Measurements from ENCODE around the gene CCDC88C.

CCDC88C gene

DNA sequence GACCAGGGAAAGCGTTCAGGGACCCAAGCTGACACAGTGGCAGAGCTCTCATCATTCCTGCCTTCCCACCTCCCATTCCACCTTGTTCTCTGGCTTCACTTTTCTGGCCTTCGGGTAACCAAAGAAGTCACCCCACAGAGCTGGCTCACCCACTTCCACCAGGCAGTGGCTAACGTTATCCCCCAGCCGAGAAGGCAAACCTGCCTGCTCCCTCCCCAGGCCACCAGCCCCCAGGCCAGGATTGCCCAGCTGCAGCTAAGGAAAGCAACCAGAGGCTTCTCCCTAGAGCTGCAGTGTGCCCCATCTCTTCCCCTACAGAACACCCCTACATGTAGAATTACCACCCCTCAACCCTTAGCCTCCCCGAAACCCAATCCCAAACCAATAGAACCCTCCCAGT is 22.2 kb downstream of the CCDC88C start:
- peak overlapping the region; percentile 15 for H3K4me3 ChIP-seq (ENCODE audit: low read length)
- no peaks in the 10 kb centered on the region for H3K9me3 ChIP-seq (ENCODE audit: control insufficient read depth, low read depth, low read length)
- no peaks in the 10 kb centered on the region for H3K27me3 ChIP-seq (ENCODE audit: control insufficient read depth, insufficient read depth, low read length)
- H3K36me3 ChIP-seq (ENCODE audit: control insufficient read depth, low read depth, low read length), result no peaks in the 10 kb centered on the region
- no peak overlapping the region for H3K27ac ChIP-seq (ENCODE audit: low read length)
- H3K9ac ChIP-seq (ENCODE audit: low read length), result peak overlapping the region; percentile 4
- H3K4me1 ChIP-seq (ENCODE audit: control insufficient read depth, low read depth, low read length), result peaks cover 67% of the 10 kb centered on the region

DNA sequence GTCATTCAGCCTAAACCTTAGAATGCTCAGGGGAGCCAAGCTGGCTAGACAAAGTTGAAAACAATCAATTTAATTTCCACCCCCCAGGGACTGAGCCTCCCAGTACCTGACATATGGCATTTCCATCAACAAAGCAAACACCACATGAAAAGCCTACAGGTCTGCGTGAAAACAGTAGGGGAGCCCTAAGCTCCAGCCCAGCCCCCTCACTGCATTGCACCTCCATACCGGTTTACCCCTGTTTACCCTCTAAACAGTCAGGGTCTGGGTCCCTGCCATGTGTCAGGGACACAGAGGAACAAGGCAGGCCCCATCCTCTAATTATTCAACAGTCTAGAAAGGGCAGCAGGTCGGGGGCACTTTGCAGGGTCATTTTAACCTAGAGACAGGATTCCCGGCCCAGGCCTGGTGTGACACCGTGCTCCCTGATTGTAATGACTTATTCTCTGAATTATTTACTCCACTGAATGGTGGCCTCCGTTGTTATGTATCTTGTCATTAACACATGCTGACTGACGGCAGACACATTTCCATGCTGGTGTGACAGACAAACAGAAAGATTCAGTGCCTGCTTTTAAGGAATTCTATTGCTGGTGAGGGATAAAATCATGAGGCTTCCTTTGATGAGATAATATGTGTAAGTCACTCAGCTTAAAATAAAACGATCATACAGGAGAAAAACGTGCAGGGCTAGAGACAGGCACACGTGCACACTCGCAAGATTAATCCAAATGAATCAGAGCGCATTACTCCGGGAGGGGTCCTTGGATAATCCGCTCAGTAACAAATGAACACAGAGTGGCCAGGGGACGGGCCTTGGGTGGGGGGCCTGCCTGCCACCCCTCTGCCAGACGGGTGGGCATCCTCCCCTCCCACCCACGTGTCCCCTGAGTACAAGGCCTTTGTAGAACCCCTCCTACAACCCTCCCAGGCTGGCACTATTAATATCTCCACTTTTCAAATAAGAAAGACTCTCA is 23.2 kb downstream of the CCDC88C start:
- Histone ChIP-seq H3K4me1 (ENCODE audit: control insufficient read depth, low read depth, low read length) (peaks cover 63% of the 10 kb centered on the region), H3K27ac (ENCODE audit: low read length) (no peak overlapping the region), H3K4me3 (ENCODE audit: low read length) (no peak overlapping the region), H3K27me3 (ENCODE audit: control insufficient read depth, insufficient read depth, low read length) (no peaks in the 10 kb centered on the region), H3K36me3 (ENCODE audit: control insufficient read depth, low read depth, low read length) (no peaks in the 10 kb centered on the region), H3K9me3 (ENCODE audit: control insufficient read depth, low read depth, low read length) (no peaks in the 10 kb centered on the region), H3K9ac (ENCODE audit: low read length) (no peak overlapping the region)

DNA sequence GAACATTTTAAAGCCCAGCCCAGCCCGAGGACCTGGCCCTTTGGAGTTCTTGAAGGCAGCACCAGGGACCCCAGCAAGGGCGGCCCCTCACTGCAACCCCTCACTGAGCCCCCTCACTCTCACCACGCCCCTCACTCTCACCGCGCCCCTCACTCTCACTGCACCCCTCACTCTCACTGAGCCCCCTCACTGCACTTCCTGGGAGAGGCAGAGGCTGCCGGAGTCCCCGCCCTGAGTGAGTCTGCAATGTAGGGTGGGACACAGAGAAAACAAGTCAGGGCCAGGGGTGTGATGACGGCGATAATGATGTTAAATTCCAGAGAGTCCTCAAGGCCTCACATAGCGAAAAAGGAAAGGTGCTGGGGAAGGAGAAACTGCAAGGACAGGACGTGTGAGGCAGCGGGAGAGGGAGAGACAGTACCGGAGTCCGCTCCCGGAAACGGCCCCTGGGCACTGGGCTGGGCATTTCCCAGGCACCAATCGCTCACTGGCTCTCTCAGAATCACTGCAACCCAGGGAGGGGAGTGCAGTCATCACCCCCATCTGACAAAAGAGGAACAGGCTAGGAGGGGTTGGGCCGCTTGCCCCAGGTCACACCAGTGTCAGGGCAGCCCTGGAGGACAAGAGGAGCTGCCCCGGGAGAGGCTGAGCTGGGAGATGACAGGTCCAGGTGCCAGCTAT is 24.9 kb downstream of the CCDC88C start:
- H3K4me1 ChIP-seq (ENCODE audit: control insufficient read depth, low read depth, low read length), result peaks cover 65% of the 10 kb centered on the region
- H3K36me3 ChIP-seq (ENCODE audit: control insufficient read depth, low read depth, low read length), result no peaks in the 10 kb centered on the region
- H3K9ac ChIP-seq (ENCODE audit: low read length), result no peak overlapping the region
- H3K4me3 ChIP-seq (ENCODE audit: low read length), result no peak overlapping the region
- H3K27ac ChIP-seq (ENCODE audit: low read length), result no peak overlapping the region
- H3K27me3 ChIP-seq (ENCODE audit: control insufficient read depth, insufficient read depth, low read length), result no peaks in the 10 kb centered on the region
- H3K9me3 ChIP-seq (ENCODE audit: control insufficient read depth, low read depth, low read length), result no peaks in the 10 kb centered on the region

DNA sequence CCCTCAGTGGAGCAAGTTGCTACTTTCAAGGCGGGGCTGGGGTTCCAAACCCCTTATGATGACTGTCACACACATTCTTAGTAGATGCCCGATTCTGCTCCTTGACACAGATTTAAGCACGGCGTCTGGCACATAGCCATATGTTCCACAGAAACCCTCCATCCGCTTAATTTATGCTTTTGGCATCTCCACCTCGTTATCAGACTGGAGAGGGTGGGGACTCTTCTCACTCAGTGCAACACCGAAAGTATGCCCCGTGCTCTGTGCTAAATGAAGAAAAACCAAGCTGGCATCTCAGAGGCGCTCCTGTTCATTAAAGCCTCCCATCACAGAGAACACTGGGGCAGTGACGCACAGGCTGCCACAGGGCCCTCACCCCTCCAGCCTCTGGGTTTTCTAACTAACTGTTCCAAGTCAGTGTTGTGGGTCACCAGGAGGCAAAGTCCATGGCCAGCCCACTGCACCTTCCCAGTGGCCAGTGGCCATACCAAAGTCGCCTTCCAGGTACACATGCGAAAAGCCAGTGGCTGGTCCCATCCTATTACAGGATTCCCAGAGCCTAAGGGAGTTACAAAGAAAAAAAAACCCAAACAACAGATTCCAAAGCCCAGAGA is 27.3 kb downstream of the CCDC88C start:
- no peaks in the 10 kb centered on the region for H3K9me3 ChIP-seq (ENCODE audit: control insufficient read depth, low read depth, low read length)
- peaks cover 47% of the 10 kb centered on the region for H3K4me1 ChIP-seq (ENCODE audit: control insufficient read depth, low read depth, low read length)
- H3K4me3 ChIP-seq (ENCODE audit: low read length), result no peak overlapping the region
- H3K27ac ChIP-seq (ENCODE audit: low read length), result no peak overlapping the region
- H3K27me3 ChIP-seq (ENCODE audit: control insufficient read depth, insufficient read depth, low read length), result no peaks in the 10 kb centered on the region
- H3K9ac ChIP-seq (ENCODE audit: low read length), result no peak overlapping the region
- H3K36me3 ChIP-seq (ENCODE audit: control insufficient read depth, low read depth, low read length), result no peaks in the 10 kb centered on the region

DNA sequence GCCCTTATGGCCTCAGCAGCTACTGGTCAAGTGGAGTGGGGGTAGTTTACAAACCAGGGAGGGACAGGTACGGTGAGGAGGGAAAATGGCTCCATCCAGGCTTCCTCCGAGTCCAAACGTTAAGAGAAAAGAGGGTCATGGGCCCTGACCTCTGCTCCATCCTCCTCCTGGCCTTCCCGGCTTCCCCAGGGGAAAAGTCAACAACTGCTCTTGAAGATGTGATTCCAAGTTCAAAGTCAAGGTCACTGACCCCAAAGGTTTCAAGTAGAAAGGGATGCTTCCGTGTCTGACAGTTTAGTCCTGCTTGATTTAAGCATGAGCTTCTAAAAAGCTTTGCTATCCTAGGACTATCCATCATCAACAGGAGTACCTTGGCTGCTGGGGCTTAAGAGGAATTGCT is 28.5 kb downstream of the CCDC88C start:
- Histone ChIP-seq H3K9me3 (ENCODE audit: control insufficient read depth, low read depth, low read length) (no peaks in the 10 kb centered on the region), H3K27me3 (ENCODE audit: control insufficient read depth, insufficient read depth, low read length) (no peaks in the 10 kb centered on the region), H3K9ac (ENCODE audit: low read length) (no peak overlapping the region), H3K27ac (ENCODE audit: low read length) (no peak overlapping the region), H3K36me3 (ENCODE audit: control insufficient read depth, low read depth, low read length) (no peaks in the 10 kb centered on the region), H3K4me3 (ENCODE audit: low read length) (no peak overlapping the region), H3K4me1 (ENCODE audit: control insufficient read depth, low read depth, low read length) (peaks cover 35% of the 10 kb centered on the region)

DNA sequence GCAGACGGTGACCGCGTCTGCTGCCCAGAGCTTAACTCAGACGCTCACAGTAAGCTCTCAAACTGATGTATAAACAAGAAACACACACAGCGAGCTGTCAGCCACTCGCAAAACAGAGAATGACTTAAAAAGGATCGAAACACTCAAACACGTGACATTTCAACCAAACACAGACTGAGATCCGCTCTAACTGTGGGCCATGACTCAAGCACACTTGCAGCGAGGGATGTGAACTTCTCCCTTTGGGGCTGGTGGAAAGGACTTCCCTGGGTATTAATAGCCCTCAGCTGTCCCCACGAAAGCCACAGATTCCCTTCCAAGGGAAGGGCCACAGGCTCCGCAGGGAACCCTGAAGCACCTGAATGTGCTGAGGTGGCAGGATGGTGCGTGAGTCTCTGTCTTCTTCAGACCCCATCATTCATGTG is 29.1 kb downstream of the CCDC88C start:
- no peaks in the 10 kb centered on the region for H3K36me3 ChIP-seq (ENCODE audit: control insufficient read depth, low read depth, low read length)
- H3K27me3 ChIP-seq (ENCODE audit: control insufficient read depth, insufficient read depth, low read length), result no peaks in the 10 kb centered on the region
- H3K9me3 ChIP-seq (ENCODE audit: control insufficient read depth, low read depth, low read length), result no peaks in the 10 kb centered on the region
- no peak overlapping the region for H3K4me3 ChIP-seq (ENCODE audit: low read length)
- no peak overlapping the region for H3K9ac ChIP-seq (ENCODE audit: low read length)
- no peak overlapping the region for H3K27ac ChIP-seq (ENCODE audit: low read length)
- H3K4me1 ChIP-seq (ENCODE audit: control insufficient read depth, low read depth, low read length), result peaks cover 34% of the 10 kb centered on the region

DNA sequence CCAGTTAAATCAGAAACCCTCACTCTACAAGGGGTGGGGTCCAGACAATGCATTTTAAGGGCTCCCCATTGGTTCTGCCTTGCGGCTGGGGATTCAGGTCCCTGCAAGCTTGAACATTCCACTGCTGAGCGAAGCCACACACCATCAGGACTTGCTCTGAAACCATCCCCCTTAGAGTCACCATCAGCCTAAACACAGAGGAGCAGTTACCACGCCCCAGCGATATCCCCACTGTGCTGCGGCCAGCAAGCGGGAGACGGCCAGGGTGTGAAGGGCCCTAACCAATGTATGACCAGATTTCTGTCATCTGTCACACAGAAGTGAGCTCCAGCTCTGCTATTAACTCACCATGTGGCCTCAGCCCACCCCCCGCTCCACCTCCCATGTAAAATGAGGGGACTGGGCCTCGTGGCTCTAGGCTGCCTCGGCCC is 29.7 kb downstream of the CCDC88C start:
- Histone ChIP-seq H3K27ac (ENCODE audit: low read length) (no peak overlapping the region), H3K4me3 (ENCODE audit: low read length) (no peak overlapping the region), H3K9ac (ENCODE audit: low read length) (no peak overlapping the region), H3K36me3 (ENCODE audit: control insufficient read depth, low read depth, low read length) (no peaks in the 10 kb centered on the region), H3K9me3 (ENCODE audit: control insufficient read depth, low read depth, low read length) (no peaks in the 10 kb centered on the region), H3K27me3 (ENCODE audit: control insufficient read depth, insufficient read depth, low read length) (no peaks in the 10 kb centered on the region), H3K4me1 (ENCODE audit: control insufficient read depth, low read depth, low read length) (peaks cover 34% of the 10 kb centered on the region)

DNA sequence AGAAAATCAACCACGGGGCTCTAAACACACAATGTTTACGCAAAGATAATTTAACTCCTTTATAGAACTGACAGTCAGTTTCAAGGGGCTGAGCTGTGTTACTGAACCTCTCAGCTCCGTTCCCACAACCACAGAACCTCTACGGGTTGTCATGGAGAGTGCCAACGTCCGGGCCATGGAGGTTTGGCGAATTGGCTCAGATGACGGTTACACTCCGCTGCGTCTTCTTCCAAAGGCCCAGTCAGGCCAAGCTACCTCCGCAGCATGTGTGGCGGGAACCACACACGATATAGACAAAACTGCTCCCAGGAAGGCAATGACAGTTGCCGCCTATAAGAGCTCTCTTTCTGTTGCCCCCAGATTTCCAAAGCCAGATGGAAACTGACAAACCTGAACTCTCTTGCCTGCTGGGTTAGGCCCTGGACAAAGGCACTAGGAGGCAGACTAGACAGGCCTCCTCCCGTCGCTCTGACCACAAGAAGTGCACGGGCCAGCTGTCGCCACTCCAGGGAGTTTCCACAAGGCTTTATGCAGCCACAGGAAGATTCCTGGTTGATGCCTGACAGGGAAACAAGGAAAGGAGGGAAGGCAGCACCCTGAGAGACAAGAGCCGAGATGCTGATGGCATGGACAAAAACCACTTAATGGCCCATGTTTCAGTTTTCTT is 30.3 kb downstream of the CCDC88C start:
- no peaks in the 10 kb centered on the region for H3K27me3 ChIP-seq (ENCODE audit: control insufficient read depth, insufficient read depth, low read length)
- H3K36me3 ChIP-seq (ENCODE audit: control insufficient read depth, low read depth, low read length), result no peaks in the 10 kb centered on the region
- H3K4me3 ChIP-seq (ENCODE audit: low read length), result no peak overlapping the region
- peaks cover 29% of the 10 kb centered on the region for H3K4me1 ChIP-seq (ENCODE audit: control insufficient read depth, low read depth, low read length)
- no peaks in the 10 kb centered on the region for H3K9me3 ChIP-seq (ENCODE audit: control insufficient read depth, low read depth, low read length)
- no peak overlapping the region for H3K27ac ChIP-seq (ENCODE audit: low read length)
- H3K9ac ChIP-seq (ENCODE audit: low read length), result no peak overlapping the region

DNA sequence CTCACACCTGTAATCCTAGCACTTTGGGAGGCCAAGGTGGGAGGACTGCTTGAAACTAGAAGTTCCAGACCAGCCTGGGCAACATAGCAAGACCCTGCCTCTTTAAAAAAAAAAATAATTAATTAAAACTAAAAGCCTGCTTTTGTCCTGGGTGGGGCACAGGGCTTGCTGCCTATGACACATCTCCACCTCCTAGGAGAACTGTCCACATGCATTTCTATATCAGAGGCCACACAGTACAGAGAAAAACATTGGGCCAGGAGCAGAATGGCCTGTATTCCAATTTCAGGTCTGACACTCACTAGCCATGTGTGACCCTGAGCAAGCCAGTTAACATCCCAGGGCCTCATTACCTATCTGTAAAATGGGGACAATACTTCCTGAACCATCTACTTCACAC is 31.9 kb downstream of the CCDC88C start:
- Histone ChIP-seq H3K36me3 (ENCODE audit: control insufficient read depth, low read depth, low read length) (no peaks in the 10 kb centered on the region), H3K9ac (ENCODE audit: low read length) (no peak overlapping the region), H3K27ac (ENCODE audit: low read length) (no peak overlapping the region), H3K27me3 (ENCODE audit: control insufficient read depth, insufficient read depth, low read length) (no peaks in the 10 kb centered on the region), H3K4me1 (ENCODE audit: control insufficient read depth, low read depth, low read length) (peaks cover 25% of the 10 kb centered on the region), H3K9me3 (ENCODE audit: control insufficient read depth, low read depth, low read length) (no peaks in the 10 kb centered on the region), H3K4me3 (ENCODE audit: low read length) (no peak overlapping the region)

DNA sequence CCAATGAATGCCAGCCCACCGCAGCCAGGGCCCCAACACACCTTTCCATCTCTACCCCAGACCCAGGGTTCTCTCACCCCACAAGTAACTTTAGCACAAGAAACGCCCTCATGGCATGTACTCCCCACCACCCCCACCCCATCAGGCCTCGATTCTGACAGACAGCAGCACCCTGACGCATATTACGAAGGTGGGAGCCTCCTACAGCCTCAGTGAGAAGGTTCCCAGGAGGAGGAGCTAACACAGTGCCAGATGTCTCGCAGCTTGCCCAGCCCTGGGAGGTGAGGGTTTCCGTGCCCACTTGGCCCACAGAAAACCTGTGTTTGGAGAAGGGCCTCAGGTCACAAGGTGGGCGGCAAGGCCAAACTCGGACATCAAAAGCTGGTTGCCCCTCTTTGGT is 32.4 kb downstream of the CCDC88C start:
- Histone ChIP-seq H3K27ac (ENCODE audit: low read length) (no peak overlapping the region), H3K4me3 (ENCODE audit: low read length) (no peak overlapping the region), H3K4me1 (ENCODE audit: control insufficient read depth, low read depth, low read length) (peaks cover 25% of the 10 kb centered on the region), H3K27me3 (ENCODE audit: control insufficient read depth, insufficient read depth, low read length) (no peaks in the 10 kb centered on the region), H3K9me3 (ENCODE audit: control insufficient read depth, low read depth, low read length) (no peaks in the 10 kb centered on the region), H3K9ac (ENCODE audit: low read length) (no peak overlapping the region), H3K36me3 (ENCODE audit: control insufficient read depth, low read depth, low read length) (no peaks in the 10 kb centered on the region)

DNA sequence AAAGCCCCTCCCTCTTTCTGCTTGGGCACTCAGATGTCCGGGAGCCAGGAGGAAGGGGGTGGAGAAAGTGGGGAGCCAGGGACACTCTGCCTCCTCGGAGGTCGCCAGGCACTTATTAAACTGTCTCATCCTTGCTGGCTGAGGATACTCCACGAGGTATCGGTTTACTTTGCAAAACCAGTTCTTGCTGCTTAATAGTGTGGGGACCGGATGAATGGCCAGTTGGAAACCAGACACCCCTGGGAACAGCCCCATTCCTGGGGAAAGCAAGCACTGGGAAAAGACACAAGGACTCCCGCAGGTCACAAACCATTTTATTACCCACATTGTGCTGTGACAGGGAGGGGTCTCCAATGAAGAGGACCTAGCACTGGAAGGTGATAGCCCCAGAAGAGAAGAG is 34.2 kb downstream of the CCDC88C start:
- no peak overlapping the region for H3K27ac ChIP-seq (ENCODE audit: low read length)
- no peak overlapping the region for H3K9ac ChIP-seq (ENCODE audit: low read length)
- peaks cover 24% of the 10 kb centered on the region for H3K4me1 ChIP-seq (ENCODE audit: control insufficient read depth, low read depth, low read length)

More for the DNA sequence above, 34.2 kb downstream of the CCDC88C start:
- Histone ChIP-seq H3K9me3 (ENCODE audit: control insufficient read depth, low read depth, low read length) (no peaks in the 10 kb centered on the region), H3K27me3 (ENCODE audit: control insufficient read depth, insufficient read depth, low read length) (no peaks in the 10 kb centered on the region), H3K36me3 (ENCODE audit: control insufficient read depth, low read depth, low read length) (no peaks in the 10 kb centered on the region), H3K4me3 (ENCODE audit: low read length) (peak overlapping the region; percentile 7)

Data from iPS-18a (cell line).